DMS153 (cell line): ENCODE measurements around the gene UTP3.
A peak's percentile ranks its signal among the peaks of the same experiment; 100 is the strongest.
"Not testable (repeated sequence)": the region's sequence is repeated elsewhere in the genome, so short reads cannot be mapped to it uniquely, and the experiment has no call there.

ENCODE experiments used
- DNase-seq: peaks from one replicate; lab custom pipeline; 2025; lab: John Stamatoyannopoulos, UW

The UTP3 gene

DNA sequence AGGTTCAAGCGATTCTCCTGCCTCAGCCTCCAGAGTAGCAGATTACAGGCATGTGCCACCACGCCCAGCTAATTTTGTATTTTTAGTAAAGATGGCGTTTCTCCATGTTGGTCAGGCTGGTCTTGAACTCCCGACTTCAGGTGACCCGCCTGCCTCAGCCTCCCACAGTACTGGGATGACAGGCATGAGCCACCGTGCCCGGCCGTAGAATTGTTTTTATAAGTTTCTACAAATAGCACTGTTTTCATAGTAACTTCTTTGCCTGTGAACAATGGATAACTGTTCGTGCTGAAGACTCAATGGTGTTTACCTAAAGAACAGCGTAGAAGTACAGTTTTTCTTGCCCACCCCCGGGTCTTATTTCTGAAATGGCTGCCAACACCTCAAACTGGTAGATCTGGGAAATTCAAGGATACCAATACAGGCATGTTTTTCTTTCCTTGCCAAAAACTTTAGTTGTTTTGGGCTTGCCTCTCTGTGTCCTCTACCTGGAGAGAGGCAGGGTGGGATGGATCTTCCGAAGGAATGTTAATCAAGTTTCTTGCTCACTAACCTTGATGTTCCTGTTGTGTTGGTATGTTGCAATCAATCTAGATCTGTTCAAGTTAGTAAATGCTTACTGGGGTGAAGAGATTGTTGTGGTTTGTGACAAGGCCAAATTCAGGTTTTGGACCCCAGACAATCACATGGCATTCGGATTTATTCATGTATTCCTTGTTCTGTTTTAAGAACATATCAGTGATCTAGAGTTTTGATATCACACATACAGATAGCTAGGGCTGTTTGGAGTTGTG, 30.7 kb downstream of the UTP3 start:
- DNase-seq, result no peak

DNA sequence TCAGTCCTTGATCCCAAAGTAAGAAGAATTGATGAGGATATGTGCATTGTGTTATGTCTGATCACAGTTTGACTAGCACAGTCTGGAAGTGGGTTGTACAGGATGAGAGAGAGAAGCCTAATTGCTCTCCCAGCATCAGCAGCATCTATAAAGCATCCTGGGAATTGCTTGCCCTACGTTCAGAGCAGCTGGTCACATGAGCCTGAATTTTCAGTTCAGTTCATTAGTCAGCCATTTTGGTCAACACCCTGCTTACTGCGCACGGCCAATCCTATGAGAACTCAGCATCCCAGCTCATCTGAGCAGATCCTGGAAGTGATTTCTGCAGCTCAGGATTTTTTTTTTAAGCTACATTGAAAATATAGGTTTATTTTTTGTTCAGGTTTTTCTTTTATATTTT, 33.4 kb downstream of the UTP3 start, which contains the start of gene RUFY3:
Gene RUFY3 (plus strand): TSS at position 218 of the 400 bp plus-strand sequence. CDS start 610 bp downstream, outside the sequence.
- peak; percentile 92 for DNase-seq

DNA sequence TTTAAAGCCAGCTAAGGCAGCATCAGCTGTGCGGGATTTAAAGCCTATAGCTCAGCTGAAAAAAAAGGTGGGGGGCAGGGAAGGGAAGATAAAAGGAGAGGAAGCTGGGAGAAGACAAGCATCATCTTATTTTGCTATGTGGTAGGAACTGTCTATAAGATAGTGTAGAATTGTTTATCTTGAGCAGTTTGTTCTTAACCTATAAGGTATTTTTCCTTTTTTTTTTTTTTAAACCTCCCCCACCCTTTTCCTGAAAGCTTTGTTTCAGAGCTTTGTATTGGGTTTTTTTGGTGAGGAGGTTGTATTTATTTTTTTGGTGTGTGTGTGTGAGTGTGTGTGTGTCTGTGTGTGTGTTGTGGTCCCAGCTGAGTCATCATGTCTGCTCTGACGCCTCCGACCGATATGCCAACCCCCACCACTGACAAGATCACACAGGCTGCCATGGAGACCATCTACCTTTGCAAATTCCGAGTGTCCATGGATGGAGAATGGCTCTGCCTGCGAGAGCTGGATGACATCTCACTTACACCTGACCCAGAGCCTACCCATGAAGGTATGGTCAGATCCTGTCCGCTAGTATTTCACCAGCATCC, 34.0 kb downstream of the UTP3 start:
- no peak for DNase-seq

DNA sequence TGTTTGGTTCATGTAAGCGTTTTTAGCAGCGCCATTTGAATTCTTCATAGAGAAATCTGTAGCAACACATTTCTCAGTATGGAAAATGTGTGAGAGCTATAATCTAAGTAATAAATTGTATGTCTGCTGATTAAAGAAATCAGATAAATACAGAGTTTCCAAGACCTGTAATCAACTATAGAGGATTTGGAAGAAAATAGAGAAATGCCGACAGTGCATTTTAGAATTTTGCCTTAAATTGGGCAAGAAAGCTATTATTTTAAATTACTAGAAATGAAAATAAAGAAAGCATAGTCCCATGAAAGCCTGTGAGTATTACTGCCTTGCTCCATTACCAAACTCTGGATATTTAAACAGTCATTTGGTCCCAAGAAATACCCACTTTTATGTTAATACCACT, 36.1 kb downstream of the UTP3 start:
- no peak for DNase-seq

DNA sequence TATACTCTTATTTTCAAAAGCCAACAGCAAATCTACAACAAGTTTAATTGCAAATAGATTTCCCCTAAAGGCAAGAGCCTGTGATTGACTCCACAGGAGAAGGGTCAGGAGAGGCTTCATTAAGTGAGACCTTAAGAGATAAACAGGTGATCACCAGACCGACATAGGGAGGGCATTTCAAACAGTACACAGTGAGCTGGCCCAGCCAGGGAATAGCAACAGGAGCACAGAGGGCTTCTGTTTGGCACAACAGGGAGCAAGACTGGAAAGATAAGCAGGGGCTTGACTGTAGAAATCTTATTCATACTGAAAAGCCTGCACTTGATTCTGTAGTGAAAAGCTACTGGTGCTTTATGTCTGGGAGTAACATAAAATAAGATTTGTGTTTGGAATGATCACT, 37.3 kb downstream of the UTP3 start:
- no peak for DNase-seq

DNA sequence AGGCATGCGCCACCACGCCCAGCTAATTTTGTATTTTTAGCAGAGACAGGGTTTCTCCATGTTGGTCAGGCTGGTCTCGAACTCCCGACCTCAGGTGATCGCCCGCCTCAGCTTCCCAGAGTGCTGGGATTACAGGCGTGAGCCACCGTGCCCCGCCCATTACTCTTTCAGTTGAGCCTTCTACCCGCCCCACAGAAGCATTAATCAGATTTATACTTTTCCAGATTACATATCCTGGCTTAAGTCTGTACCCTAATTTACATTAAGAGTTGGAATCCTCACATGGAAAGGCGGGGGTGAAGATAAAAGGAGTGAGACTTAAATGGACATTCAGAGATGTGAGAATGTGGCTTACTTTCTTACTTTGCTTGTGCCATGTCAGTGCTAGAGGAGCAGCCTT, 38.2 kb downstream of the UTP3 start:
- not testable (repeated sequence) for DNase-seq

DNA sequence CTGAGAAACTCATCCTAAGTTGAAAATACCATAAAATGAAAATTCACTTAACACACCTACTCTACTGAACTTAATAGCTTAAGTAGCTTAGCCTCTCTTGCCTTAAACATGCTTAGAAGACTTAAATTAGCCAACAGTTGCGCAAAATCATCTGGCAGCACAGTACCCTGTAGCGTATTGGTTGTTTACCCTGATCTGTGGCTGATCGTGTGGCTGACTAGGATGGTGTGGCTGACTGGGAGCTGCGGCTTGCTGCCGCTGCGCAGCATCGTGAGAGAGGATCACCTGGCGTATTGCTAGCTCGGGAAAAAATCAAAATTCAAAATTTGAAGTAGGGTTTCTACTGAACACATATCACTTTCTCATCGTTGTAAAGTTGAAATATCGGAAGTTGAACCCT, 39.8 kb downstream of the UTP3 start:
- DNase-seq, result no peak

DNA sequence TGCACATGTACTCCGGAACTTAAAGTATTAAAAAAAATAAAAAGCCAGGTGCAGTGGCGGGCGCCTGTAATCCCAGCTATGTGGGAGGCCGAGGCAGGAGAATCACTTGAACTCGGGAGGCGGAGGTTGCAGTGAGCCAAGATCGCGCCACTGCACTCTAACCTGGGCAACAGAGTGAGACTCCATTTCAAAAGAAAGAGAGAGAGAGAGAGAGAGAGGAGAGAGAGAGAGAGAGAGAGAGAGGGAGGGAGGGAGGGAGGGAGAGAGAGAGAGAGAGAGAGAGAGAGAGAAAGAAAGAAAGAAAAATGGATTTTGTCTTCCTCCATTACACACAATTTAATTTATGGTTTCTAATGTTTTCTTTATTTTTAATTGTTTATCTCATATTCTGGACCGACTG, 44.5 kb downstream of the UTP3 start:
- DNase-seq, result not testable (repeated sequence)

DNA sequence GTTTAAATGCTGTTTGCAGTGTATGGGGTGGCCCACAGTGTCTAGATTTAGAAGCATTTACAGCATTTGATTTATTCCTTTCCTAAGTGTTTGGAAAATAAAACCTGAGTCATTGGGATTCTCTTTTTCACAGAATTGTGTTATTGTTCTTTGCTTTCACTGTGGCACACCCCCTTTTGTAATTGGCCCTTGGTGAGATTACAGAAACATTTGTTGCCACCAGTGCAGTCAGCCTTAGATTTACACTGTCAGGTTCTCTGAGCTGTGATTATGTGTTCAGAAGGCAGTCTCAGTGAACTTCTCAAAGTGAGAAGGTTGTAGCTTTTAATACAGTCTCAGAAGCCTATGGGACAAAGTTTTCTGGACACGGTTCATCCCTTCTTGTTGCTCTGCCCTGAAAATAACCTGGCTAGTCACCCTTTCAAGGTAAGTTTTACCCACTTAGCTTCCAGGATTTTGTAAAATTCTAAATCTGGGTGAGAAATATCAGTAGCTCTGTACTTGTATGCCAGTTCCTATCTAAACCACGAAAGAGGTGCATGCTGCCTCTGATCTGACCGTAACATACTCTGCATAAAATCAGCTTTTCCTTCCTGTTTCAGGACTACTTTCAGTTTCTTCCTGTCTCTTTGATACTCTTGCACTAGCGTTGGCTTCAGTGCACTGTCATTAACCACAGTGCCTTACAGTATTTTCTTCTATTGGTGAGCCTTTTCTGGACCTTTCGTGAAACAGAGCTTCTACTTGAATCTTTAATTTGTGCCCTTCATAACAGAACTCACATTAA, 46.0 kb downstream of the UTP3 start:
- DNase-seq, result peak; percentile 22

DNA sequence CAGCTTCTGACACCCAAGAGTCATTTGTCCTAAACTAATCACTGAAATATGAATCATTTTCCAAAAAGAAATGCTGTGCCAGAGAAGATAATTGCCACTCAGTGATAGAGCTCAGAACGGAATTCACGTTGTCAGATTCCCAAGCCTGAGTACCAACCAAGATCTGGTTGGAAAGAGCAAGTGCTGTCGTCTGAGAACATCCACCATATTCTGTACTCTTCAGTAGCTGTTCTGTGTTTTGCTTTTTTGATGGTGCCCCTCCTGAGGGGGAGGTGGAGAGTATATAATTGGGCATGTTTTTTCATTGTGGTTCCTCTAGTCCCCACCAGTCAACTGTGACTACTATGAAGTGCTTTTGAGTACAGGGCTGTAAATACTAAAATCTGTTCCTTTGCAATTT, 46.6 kb downstream of the UTP3 start:
- no peak for DNase-seq

DNA sequence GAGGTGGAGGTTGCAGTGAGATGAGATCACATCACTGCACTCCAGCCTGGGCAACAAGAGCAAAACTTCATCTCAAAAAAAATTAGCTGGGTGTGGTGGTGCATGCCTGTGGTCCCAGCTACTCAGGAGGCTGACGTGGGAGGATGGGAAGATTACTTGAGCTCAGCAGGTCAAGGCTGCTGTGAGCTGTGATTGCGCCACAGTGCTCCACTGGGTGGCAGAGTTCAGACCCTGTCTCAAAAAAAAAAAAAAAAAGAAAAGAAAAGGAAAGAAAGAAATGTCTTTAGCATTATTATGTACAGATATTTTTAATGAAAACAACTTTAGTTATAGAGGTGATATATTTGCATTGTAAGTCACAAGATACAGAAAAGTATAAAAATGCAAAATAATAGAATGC, 47.6 kb downstream of the UTP3 start:
- not testable (repeated sequence) for DNase-seq

DNA sequence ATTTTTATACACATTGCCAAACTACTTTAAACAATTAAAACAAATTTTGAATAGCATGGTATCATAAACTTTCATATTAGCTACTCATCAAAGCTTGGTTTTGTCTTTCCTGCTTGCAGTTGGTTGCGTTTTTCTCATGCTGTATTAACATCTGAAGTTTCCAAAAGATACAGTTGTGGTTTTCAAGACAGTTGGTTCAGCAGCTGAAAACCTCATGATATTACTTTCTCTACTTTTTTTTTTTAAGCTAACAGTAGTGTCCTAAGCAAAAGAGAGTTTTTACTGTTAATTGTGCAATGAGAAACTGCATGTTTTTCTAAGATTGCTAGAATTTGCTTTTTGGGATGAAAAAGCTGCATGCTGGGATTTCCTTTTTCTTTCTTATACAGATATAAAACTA, 48.7 kb downstream of the UTP3 start:
- DNase-seq, result no peak

DNA sequence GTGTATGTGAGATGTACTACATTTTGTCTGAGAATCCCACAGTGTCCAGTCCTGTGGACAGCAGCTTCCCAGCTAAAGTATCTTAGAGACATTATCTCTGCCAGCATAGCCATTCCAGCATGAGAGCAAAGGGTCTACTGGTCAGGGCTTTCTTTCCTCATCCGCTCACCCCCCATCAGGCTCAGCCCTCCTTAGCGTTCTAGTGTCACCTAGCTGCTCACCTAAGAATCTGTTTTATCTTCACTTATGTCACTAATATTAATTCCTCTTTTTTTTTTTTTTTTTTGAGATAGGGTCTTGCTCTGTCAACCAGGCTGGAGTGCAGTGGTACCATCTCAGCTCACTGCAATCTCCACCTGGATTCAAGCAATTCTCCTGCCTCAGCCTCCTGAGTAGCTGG, 49.1 kb downstream of the UTP3 start:
- no peak for DNase-seq

DNA sequence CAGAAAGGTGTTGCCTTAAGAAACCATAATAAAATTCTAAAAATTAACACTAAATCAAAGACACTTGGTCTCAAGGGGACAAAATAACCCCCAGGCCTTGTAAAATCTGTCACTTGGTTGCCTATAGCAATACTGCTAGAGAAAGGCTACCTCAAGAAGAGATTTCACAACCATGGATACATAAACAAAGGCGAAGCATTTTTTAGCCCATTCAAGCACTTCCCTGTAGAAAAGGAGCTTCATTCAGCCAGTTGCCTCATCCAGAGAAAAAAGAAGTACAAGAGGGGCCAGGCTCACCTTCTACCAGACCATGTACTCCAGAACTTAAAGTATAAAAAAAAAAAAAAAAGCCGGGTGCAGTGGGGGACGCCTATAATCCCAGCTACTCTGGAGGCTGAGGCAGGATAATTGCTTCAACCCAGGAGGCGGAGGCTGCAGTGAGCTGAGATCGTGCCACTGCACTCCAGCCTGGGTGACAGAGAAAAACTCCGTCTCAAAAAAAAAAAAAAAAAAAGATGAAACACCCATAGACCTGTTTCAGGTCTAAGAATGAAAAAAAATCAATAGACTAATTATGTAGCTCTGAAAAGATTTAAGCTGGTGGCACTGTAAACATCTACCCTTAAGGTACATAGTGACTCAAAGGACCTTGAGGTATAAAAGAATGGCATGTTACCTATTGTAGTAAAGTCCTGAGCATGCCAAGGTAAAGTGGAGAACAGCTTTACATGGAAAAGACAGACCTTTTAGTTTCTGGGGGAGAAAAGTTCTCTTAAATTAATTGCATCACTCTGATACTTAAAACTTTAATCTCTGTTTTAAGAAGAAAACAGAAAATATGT, 51.4 kb downstream of the UTP3 start:
- DNase-seq, result no peak
